A549 (cell line): ENCODE data around the gene MAP6. TPM values are rescaled to one million over a fixed set of nuclear protein-coding genes. Genes with fewer than 3 reads are reported as not detected.

Source experiments
- ATAC-seq, 2 experiments: fragments of 200-7000 bp in 1 of 2; fragments of >200 bp in 1 of 2; cut with Nextera tagmentation in 1 of 2; cut with Tn5 transposase in 1 of 2; 3 replicates each; pipeline versions ENCODE4 v1.8.0 to v1.9.1; 2018 to 2020; ENCODE audit warnings: mild to moderate bottlenecking in 1 of 2, moderate library complexity in 1 of 2
- CTCF ChIA-PET: fragments of 300-600 bp; sonication (Branson Sonifier 250); formaldehyde crosslinking; extraction: SDS; loops from one replicate; lab custom pipeline; 2021; ENCODE audit warnings: antibody characterized with exemption, inconsistent platforms; lab: Yijun Ruan, JAX
- POLR2A ChIA-PET: fragments of 350-600 bp; formaldehyde crosslinking; extraction: SDS; loops from one replicate; lab custom pipeline; 2021; ENCODE audit warnings: antibody characterized with exemption, inconsistent platforms; lab: Yijun Ruan, JAX
- DNase-seq, 2 experiments: peaks; one replicate each; pipeline versions ENCODE4 v3.0.0 to v3.0.0-alpha.2; 2011 to 2016; ENCODE audit warnings: low read depth in 1 of 2, low spot score in 1 of 2
- FAIRE-seq: peaks from 2 replicates; lab custom pipeline; 2011; peaks lifted over from hg19 to GRCh38; lab: Jason Lieb, UNC
- H3K27ac ChIP-seq, 2 experiments: fragments of >200 bp; sonication (Bioruptor Twin); formaldehyde crosslinking; 3 replicates each; pipeline ENCODE4 v1.5.1; 2016 to 2017
- H3K4me1 ChIP-seq: fragments of >200 bp; sonication (Bioruptor Twin); formaldehyde crosslinking; 3 replicates; pipeline ENCODE4 v1.6.1; 2016
- H3K4me2 ChIP-seq: fragments of >200 bp; sonication (Bioruptor Twin); formaldehyde crosslinking; 3 replicates; pipeline ENCODE4 v1.6.1; 2016
- H3K4me3 ChIP-seq: fragments of >200 bp; sonication (Bioruptor Twin); formaldehyde crosslinking; 3 replicates; pipeline ENCODE4 v1.5.1; 2016
- H3K9me3 ChIP-seq: fragments of >200 bp; sonication (Bioruptor Twin); formaldehyde crosslinking; 3 replicates; pipeline ENCODE4 v1.6.1; 2016
- CEBPB ChIP-seq, 2 experiments: fragments of >200 bp in 1 of 2; sonication (Bioruptor Twin) in 1 of 2; formaldehyde crosslinking in 1 of 2; IDR thresholded peaks; 2 replicates each; pipeline ENCODE4 v1.6.1; 2012 to 2016
- CHD4 ChIP-seq: fragments of 200-600 bp; sonication (generic); IDR thresholded peaks from 2 replicates; pipeline ENCODE4 v1.6.1; 2016; ENCODE audit warnings: antibody characterized with exemption, mild to moderate bottlenecking, borderline replicate concordance
- CTCF ChIP-seq: fragments of >200 bp; sonication (Bioruptor Twin); formaldehyde crosslinking; IDR thresholded peaks from 3 replicates; pipeline ENCODE4 v1.5.1; 2016
- ESRRA ChIP-seq: fragments of 150-350 bp; IDR thresholded peaks from 2 replicates; pipeline ENCODE4 v1.6.1; 2014; ENCODE audit warnings: mild to moderate bottlenecking, low read length, borderline replicate concordance
- FOSL2 ChIP-seq, 2 experiments: fragments of 450-650 bp in 1 of 2; fragments of >200 bp in 1 of 2; sonication (Bioruptor Twin) in 1 of 2; formaldehyde crosslinking; IDR thresholded peaks; 2 replicates each; pipeline versions ENCODE4 v1.5.0 to v1.6.1; 2016 to 2020; ENCODE audit warnings: mild to moderate bottlenecking in 1 of 2, moderate library complexity in 1 of 2
- HOXB5 ChIP-seq: fragments of 250-450 bp; sonication (Bioruptor Pico); IDR thresholded peaks from 2 replicates; pipeline ENCODE4 v1.5.0; 2020; ENCODE audit warnings: mild to moderate bottlenecking, moderate library complexity
- JUN ChIP-seq, 2 experiments: fragments of >200 bp; sonication (Bioruptor Twin); formaldehyde crosslinking; IDR thresholded peaks; 2 replicates in 1 of 2; 3 replicates in 1 of 2; pipeline ENCODE4 v1.6.1; 2016 to 2017
- KDM1A ChIP-seq: fragments of 200-600 bp; sonication (generic); IDR thresholded peaks from 2 replicates; pipeline ENCODE4 v1.6.1; 2016; ENCODE audit warnings: low read depth, mild to moderate bottlenecking
- MAFK ChIP-seq: fragments of 450-650 bp; IDR thresholded peaks from 2 replicates; pipeline ENCODE4 v1.6.1; 2014; ENCODE audit not compliant: partially characterized antibody
- NPAS2 ChIP-seq: fragments of 250-450 bp; sonication (Bioruptor Pico); IDR thresholded peaks from 2 replicates; pipeline ENCODE4 v1.8.0; 2022; ENCODE audit warnings: mild to moderate bottlenecking, moderate library complexity, borderline replicate concordance
- POLR2AphosphoS2 ChIP-seq: conservative IDR thresholded peaks from 2 replicates; pipeline ENCODE4 v1.6.1; 2012; ENCODE audit warnings: low read length, improper control_type of control experiment, inconsistent platforms
- RCOR1 ChIP-seq: fragments of 150-350 bp; IDR thresholded peaks from 2 replicates; pipeline ENCODE4 v1.6.1; 2014; ENCODE audit warnings: antibody characterized with exemption, low read length, low read depth
- RNF2 ChIP-seq: fragments of 200-600 bp; sonication (generic); IDR thresholded peaks from 2 replicates; pipeline ENCODE4 v1.6.1; 2016; ENCODE audit warnings: low read depth, mild to moderate bottlenecking, antibody characterized with exemption, moderate library complexity, borderline replicate concordance
- ZC3H11A ChIP-seq: fragments of 450-650 bp; IDR thresholded peaks from 2 replicates; pipeline ENCODE4 v1.6.1; 2014; ENCODE audit warnings: antibody characterized with exemption, mild to moderate bottlenecking
- ZNF302 ChIP-seq: fragments of 250-450 bp; sonication (Bioruptor Pico); IDR thresholded peaks from 2 replicates; pipeline ENCODE4 v1.9.0; 2021; ENCODE audit warnings: inconsistent platforms, mild to moderate bottlenecking, moderate library complexity
- WGBS: methylation state at CpG from one replicate; pipeline ENCODE4 v1.1.6; 2017; ENCODE audit errors: missing lambda C conversion rate; 5-methylcytosine and 5-hydroxymethylcytosine counted together
- polyA plus RNA-seq, 4 experiments: library from polyadenylated mRNA; depleted of rRNA in 3 of 4; stranded (reverse); fragments of >200 nt; fragmentation: RNase III in 1 of 4; extraction: RNeasy Plus Mini Kit Qiagen cat#74134 plus additional on column Dnase treatment in 1 of 4; gene quantifications; 2 replicates in 3 of 4; 3 replicates in 1 of 4; pipeline ENCODE4 v1.2.3, GENCODE V29; 2011 to 2017
- TF ChIP-seq, protein P1 (sequence below): IDR thresholded peaks from 2 replicates; pipeline ENCODE4 v1.6.1; 2012; ENCODE audit warnings: low read depth, borderline replicate concordance
- TF ChIP-seq, protein P2 (sequence below): IDR thresholded peaks from 2 replicates; pipeline ENCODE4 v1.6.1; 2012
- TF ChIP-seq, protein P3 (sequence below): fragments of 150-350 bp; IDR thresholded peaks from 2 replicates; pipeline ENCODE4 v1.6.1; 2014; ENCODE audit warnings: low read depth, mild to moderate bottlenecking, low read length

The MAP6 gene
- polyA plus RNA-seq, 2 of the 4 experiments (the other 2 are of a cell fraction) = 1.1 to 2.1 TPM

DNA sequence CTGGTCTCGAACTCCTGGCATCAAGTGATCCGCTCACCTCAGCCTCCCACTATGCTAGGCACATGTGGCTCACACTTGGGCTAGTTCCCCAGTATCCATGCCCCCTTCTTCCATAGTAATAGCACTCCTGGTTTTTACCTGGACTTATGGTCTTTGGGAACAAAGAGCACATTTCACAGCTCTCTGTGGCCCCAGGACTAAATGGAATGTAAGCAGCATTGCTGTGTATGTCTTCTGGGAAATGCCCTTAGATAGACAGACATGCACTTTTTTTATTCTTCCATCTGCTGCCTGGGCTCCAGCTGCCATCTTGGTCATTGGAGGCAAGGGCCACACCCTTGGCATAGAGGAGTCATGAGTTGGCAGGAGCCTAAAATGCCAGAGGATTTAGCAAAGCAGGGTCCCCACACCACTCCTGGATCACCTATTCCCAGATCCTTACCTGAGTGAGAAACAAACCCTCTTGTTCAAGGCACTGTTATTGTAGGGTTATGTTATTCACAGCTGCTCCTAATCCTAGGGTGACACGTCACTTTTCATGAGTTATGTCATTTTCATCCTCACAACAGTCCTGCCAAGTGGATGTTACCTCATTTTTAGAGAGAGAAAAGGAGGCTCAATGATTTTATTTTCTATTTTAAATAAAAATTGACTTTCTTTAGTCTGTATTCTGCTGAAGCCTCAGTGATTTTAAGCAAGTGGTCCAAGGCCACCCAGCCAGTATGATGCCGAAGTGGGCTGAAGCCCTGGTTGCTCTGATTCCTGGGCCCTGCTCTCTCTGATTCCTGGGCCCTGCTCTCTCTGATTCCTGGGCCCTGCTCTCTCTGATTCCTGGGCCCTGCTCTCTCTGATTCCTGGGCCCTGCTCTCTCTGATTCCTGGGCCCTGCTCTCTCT is 127.4 kb downstream of the MAP6 start:
- TF ChIP-seq CEBPB (IDR thresholded peaks at IDR 0.05) = no peak
- TF ChIP-seq RNF2 = no peak
- no peak for TF ChIP-seq CHD4
- TF ChIP-seq FOSL2 (IDR thresholded peaks at IDR 0.05) = no peak
- TF ChIP-seq FOSL2 (CRISPR knock-in tag; IDR thresholded peaks at IDR 0.05) = no peak
- TF ChIP-seq ESRRA = no peak
- TF ChIP-seq, protein P1, sequence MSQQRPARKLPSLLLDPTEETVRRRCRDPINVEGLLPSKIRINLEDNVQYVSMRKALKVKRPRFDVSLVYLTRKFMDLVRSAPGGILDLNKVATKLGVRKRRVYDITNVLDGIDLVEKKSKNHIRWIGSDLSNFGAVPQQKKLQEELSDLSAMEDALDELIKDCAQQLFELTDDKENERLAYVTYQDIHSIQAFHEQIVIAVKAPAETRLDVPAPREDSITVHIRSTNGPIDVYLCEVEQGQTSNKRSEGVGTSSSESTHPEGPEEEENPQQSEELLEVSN = no peak
- TF ChIP-seq CTCF = no peak
- ATAC-seq = no peak

DNA sequence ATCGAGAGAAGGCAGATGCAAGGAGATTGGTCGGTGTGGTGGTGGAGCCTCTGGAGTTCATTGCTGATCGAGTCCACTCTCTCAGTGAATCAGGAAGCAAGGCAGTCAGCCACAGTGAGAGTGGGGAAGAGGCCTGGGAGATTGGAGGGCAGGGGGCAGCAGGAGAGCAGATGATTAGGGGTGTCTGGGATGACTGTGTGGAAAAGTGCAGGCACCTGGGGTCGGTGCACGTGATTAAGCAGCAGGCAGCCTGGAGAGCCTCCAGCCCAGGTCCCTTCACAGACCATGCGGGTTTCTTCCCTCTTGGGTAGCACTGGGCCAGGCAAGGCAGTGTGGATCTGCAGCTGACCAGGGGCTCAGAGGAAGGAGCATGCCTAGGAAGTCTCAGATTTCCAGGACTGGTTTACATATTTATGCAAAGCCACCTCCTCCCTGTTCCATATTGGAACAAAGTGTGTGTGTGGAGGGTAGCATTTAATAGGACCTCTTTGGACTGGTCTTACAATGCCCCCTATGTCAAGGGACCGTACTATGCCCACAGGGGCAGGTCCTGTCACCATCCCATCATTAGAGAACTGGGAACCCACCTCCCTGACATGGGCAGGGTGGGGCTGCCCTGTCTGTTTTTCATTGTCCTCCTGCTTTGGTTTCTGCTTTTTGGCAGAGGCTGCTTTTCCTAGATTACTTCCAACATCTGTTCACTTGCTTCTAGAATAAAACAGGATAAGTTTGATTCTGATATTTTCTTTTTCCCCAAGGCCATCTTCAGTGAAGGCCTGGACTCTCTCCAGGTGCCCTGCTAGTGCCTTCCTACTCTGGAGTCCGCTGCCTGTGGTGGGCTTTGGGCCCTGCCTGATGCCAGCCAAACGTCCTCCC is 129.1 kb downstream of the MAP6 start:
- Histone ChIP-seq H3K4me2 (no peak overlapping the region), H3K4me1 (peaks cover 13% of the 10 kb centered on the region), H3K27ac (no peak overlapping the region)
- TF ChIP-seq POLR2AphosphoS2 = no peak
- no peak for TF ChIP-seq FOSL2 (IDR thresholded peaks at IDR 0.05)
- TF ChIP-seq FOSL2 (CRISPR knock-in tag; IDR thresholded peaks at IDR 0.05) = no peak
- TF ChIP-seq JUN (IDR thresholded peaks at IDR 0.05) = no peak
- TF ChIP-seq, protein P2, sequence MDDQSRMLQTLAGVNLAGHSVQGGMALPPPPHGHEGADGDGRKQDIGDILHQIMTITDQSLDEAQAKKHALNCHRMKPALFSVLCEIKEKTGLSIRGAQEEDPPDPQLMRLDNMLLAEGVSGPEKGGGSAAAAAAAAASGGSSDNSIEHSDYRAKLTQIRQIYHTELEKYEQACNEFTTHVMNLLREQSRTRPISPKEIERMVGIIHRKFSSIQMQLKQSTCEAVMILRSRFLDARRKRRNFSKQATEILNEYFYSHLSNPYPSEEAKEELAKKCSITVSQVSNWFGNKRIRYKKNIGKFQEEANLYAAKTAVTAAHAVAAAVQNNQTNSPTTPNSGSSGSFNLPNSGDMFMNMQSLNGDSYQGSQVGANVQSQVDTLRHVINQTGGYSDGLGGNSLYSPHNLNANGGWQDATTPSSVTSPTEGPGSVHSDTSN = no peak
- no peak for TF ChIP-seq HOXB5 (CRISPR knock-in tag)
- TF ChIP-seq RCOR1 = no peak
- TF ChIP-seq, all 56 proteins: peak for 0
- DNase-seq = no peak
- ATAC-seq = 0 out of 6 replicates have a peak, but pooled peaks of 1 of the 2 experiments have one; percentile 26
- H3K9me3 ChIP-seq = no peaks in the 10 kb centered on the region
- CTCF ChIA-PET = interaction anchor here (0.6 to 4.2 kb wide), 9 partner anchors 7 to 328 kb away, joined by 3 to 35 read pairs (median 3); no protein-coding TSS in a partner anchor
- POLR2A ChIA-PET = no interaction called here
- no peak for FAIRE-seq
- 79% methylated on average over 9 of the region's 9 CpGs for WGBS
- H3K4me3 ChIP-seq = no peak overlapping the region

More for the DNA sequence above, 127.4 kb downstream of the MAP6 start:
- DNase-seq (no peak), FAIRE-seq (no peak)
- ChIA-PET POLR2A (no interaction called here), CTCF (interaction anchor here (0.6 to 1.5 kb wide), 8 partner anchors 9 to 888 kb away, joined by 3 to 9 read pairs (median 3); no protein-coding TSS in a partner anchor)
- no peak overlapping the region for H3K27ac ChIP-seq
- WGBS = 92% methylated on average over 4 of the region's 4 CpGs
- H3K4me2 ChIP-seq = no peak overlapping the region
- H3K4me3 ChIP-seq = no peak overlapping the region
- no peaks in the 10 kb centered on the region for H3K9me3 ChIP-seq
- peaks cover 10% of the 10 kb centered on the region; the same call in 2 of the 3 replicates for H3K4me1 ChIP-seq

DNA sequence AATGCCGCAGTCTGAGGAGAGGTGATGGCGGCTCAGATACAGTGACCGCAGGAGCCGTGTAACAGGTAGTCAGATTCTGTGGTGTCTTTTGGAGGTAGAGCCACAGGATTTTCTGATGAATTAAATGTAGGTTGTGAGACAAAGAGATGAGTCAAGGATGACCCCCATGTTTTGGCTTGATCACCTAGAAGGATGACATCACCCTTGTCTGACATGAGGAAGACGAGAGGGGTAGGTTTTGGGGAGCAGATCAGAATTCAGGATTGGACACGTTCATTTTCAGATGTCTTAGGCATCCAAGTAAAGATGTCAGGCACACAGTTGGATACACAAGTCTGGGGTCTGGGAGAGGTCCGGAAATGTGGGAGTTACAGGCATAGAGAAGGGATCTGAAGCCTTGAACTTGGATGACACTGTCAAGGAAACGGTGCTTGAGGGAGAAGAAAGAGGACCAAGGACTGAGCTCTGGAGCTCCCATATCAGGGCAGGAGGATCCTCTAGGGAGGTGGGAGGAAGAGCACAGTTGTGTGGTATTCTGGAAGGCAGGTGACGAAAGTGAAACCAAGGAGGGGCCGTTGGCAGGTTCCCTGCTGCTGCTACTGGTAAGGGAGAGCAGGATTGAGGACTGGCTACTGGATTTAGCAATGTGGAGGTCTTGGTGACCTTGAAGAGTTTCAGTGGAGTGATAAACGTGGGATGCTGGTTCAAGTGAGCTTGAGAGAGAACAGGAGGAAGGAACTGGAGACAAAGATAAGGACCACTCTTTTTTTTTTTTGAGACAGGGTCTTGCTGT is 130.5 kb downstream of the MAP6 start:
- POLR2A ChIA-PET = no interaction called here
- TF ChIP-seq FOSL2 (IDR thresholded peaks at IDR 0.05) (no peak), FOSL2 (CRISPR knock-in tag; IDR thresholded peaks at IDR 0.05) (no peak), NPAS2 (no peak), CEBPB (IDR thresholded peaks at IDR 0.05) (no peak), RCOR1 (no peak), CHD4 (no peak), KDM1A (no peak), ZNF302 (CRISPR knock-in tag) (no peak), ZC3H11A (no peak), MAFK (no peak)
- TF ChIP-seq, protein P1 = no peak
- TF ChIP-seq, protein P3, sequence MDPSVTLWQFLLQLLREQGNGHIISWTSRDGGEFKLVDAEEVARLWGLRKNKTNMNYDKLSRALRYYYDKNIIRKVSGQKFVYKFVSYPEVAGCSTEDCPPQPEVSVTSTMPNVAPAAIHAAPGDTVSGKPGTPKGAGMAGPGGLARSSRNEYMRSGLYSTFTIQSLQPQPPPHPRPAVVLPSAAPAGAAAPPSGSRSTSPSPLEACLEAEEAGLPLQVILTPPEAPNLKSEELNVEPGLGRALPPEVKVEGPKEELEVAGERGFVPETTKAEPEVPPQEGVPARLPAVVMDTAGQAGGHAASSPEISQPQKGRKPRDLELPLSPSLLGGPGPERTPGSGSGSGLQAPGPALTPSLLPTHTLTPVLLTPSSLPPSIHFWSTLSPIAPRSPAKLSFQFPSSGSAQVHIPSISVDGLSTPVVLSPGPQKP = no peak

More for the DNA sequence above, 130.5 kb downstream of the MAP6 start:
- ATAC-seq (no peak), FAIRE-seq (no peak), DNase-seq (no peak)
- H3K27ac ChIP-seq = no peak overlapping the region
- H3K9me3 ChIP-seq = no peaks in the 10 kb centered on the region
- CTCF ChIA-PET = interaction anchor here (0.6 to 4.2 kb wide), 6 partner anchors 9 to 134 kb away, joined by 3 to 35 read pairs (median 4); no protein-coding TSS in a partner anchor
- 82% methylated on average over 11 of the region's 11 CpGs for WGBS
- no peak overlapping the region for H3K4me3 ChIP-seq
- peaks cover 25% of the 10 kb centered on the region for H3K4me1 ChIP-seq
- H3K4me2 ChIP-seq = no peak overlapping the region
